Stimulated activated CD4-positive, alpha-beta T cell treated with anti-CD3 and anti-CD28 coated beads, Interleukin-1b, Interleukin-23, amount 100 ng/mL, for 4 hours (primary cell): ENCODE results near the gene PRKN.

ENCODE experiments used
- DNase-seq, 2 donors: peaks; one replicate each; pipeline ENCODE4 v3.0.0-alpha.2; 2020; ENCODE audit warnings: low read depth in 2 of 2

PRKN gene

GRCh38 chr6:161417717-161418462, 1309.7 kb downstream of the PRKN start:
- no peak for DNase-seq

GRCh38 chr6:161415302-161415855, 1312.2 kb downstream of the PRKN start:
- no peak for DNase-seq

GRCh38 chr6:161414707-161415106, 1312.9 kb downstream of the PRKN start:
- no peak for DNase-seq

- no peak for DNase-seq
Measured at GRCh38 chr6:161414180-161414579, 1313.4 kb downstream of the PRKN start.

- no peak for DNase-seq
Measured at GRCh38 chr6:161413355-161413771, 1314.2 kb downstream of the PRKN start.

- no peak for DNase-seq
Measured at GRCh38 chr6:161412795-161413194, 1314.8 kb downstream of the PRKN start.

- DNase-seq, result no peak
Measured at GRCh38 chr6:161411265-161411944, 1316.2 kb downstream of the PRKN start.

GRCh38 chr6:161410736-161411135, 1316.8 kb downstream of the PRKN start:
- DNase-seq, result no peak

- no peak for DNase-seq
Measured at GRCh38 chr6:161410076-161410475, 1317.5 kb downstream of the PRKN start.

GRCh38 chr6:161409353-161409752, 1318.2 kb downstream of the PRKN start:
- no peak for DNase-seq

- DNase-seq, result no peak
Measured at GRCh38 chr6:161408041-161408440, 1319.5 kb downstream of the PRKN start.

- DNase-seq, result no peak
Measured at GRCh38 chr6:161407581-161407980, 1320.0 kb downstream of the PRKN start.

GRCh38 chr6:161407115-161407514, 1320.5 kb downstream of the PRKN start:
- DNase-seq, result no peak

GRCh38 chr6:161406646-161407045, 1320.9 kb downstream of the PRKN start:
- DNase-seq, result no peak

- DNase-seq, result no peak
Measured at GRCh38 chr6:161405418-161405817, 1322.1 kb downstream of the PRKN start.

- DNase-seq, result no peak
Measured at GRCh38 chr6:161403717-161404116, 1323.8 kb downstream of the PRKN start.

GRCh38 chr6:161401587-161402309, 1325.8 kb downstream of the PRKN start:
- no peak for DNase-seq

- no peak for DNase-seq
Measured at GRCh38 chr6:161400671-161401070, 1326.9 kb downstream of the PRKN start.

- no peak for DNase-seq
Measured at GRCh38 chr6:161396539-161396938, 1331.0 kb downstream of the PRKN start.

GRCh38 chr6:161395716-161396231, 1331.8 kb downstream of the PRKN start:
- DNase-seq, result no peak

GRCh38 chr6:161394437-161394836, 1333.1 kb downstream of the PRKN start:
- no peak for DNase-seq

GRCh38 chr6:161393839-161394364, 1333.7 kb downstream of the PRKN start:
- DNase-seq, result peak in 1 of 2 donors; percentile 34
